Common myeloid progenitor, CD34-positive (primary cell): ENCODE measurements around the gene CAGE1.

Experiments
- CTCF ChIA-PET: fragments of 350-600 bp; sonication (Branson Sonifier 250); formaldehyde crosslinking; loops from one replicate; lab custom pipeline; 2021; ENCODE audit warnings: antibody characterized with exemption; lab: Charles Lee
- POLR2A ChIA-PET: fragments of 350-600 bp; sonication (Branson Sonifier 250); formaldehyde crosslinking; loops from one replicate; lab custom pipeline; 2021; ENCODE audit warnings: antibody characterized with exemption; lab: Charles Lee
- DNase-seq, 3 donors: peaks; one replicate each; pipeline versions ENCODE4 v3.0.0 to v3.0.0-alpha.2; 2013
- H3K27ac ChIP-seq, 2 experiments: 1 replicate in 1 of 2; 2 replicates in 1 of 2; pipeline ENCODE4 v1.7.0; 2013; ENCODE audit warnings: inconsistent platforms in 2 of 2, low read length in 2 of 2, mild to moderate bottlenecking in 2 of 2, low read depth in 1 of 2, moderate library complexity in 1 of 2; ENCODE audit not compliant: severe bottlenecking in 2 of 2, insufficient read depth in 1 of 2, poor library complexity in 1 of 2
- H3K27me3 ChIP-seq, 5 experiments: replicated peaks in 2 of 5; 1 replicate in 3 of 5; 2 replicates in 2 of 5; pipeline versions ENCODE4 v1.6.1 to v1.7.0; 2013; ENCODE audit warnings: low read length in 4 of 5, mild to moderate bottlenecking in 2 of 5, moderate library complexity in 2 of 5, inconsistent platforms in 1 of 5; ENCODE audit not compliant: insufficient read depth in 5 of 5, control insufficient read depth in 4 of 5
- H3K36me3 ChIP-seq, 4 experiments: 1 replicate in 2 of 4; 2 replicates in 2 of 4; pipeline versions ENCODE4 v1.6.1 to v1.7.0; 2013; ENCODE audit warnings: low read length in 3 of 4, control low read depth in 1 of 4, mild to moderate bottlenecking in 1 of 4; ENCODE audit not compliant: control insufficient read depth in 4 of 4, insufficient read depth in 4 of 4
- H3K4me1 ChIP-seq, 4 experiments: 1 replicate in 3 of 4; 2 replicates in 1 of 4; pipeline versions ENCODE4 v1.6.1 to v1.7.1; 2013; ENCODE audit warnings: low read length in 3 of 4, mild to moderate bottlenecking in 3 of 4, control low read depth in 1 of 4, inconsistent platforms in 1 of 4, moderate library complexity in 1 of 4; ENCODE audit not compliant: control insufficient read depth in 4 of 4, insufficient read depth in 4 of 4; ENCODE audit errors: control extremely low read depth in 1 of 4
- H3K4me3 ChIP-seq, 7 experiments: 1 replicate in 4 of 7; 2 replicates in 3 of 7; pipeline versions ENCODE4 v1.5.1 to v1.7.0; 2013; ENCODE audit warnings: mild to moderate bottlenecking in 7 of 7, low read length in 6 of 7, moderate library complexity in 6 of 7, inconsistent platforms in 2 of 7, low read depth in 2 of 7, control low read depth in 1 of 7; ENCODE audit not compliant: insufficient read depth in 4 of 7, control insufficient read depth in 1 of 7; ENCODE audit errors: extremely low read depth in 1 of 7
- H3K9me3 ChIP-seq, 5 experiments: 1 replicate in 4 of 5; 2 replicates in 1 of 5; pipeline versions ENCODE4 v1.6.1 to v1.7.1; 2013; ENCODE audit warnings: low read length in 4 of 5, mild to moderate bottlenecking in 2 of 5, inconsistent platforms in 1 of 5, low read depth in 1 of 5, moderate library complexity in 1 of 5; ENCODE audit not compliant: control insufficient read depth in 4 of 5, insufficient read depth in 2 of 5; ENCODE audit errors: control extremely low read depth in 1 of 5
- WGBS: methylation state at CpG from one replicate; pipeline ENCODE4 v1.1.5; 2013; ENCODE audit not compliant: insufficient coverage; 5-methylcytosine and 5-hydroxymethylcytosine counted together

Gene CAGE1

GRCh38 chr6:7313505-7314165, 75.9 kb downstream of the CAGE1 start:
- POLR2A ChIA-PET = interaction anchor here (0.5 to 1.7 kb wide), 3 partner anchors 25 to 183 kb away, joined by 3 to 5 read pairs (median 4); partner anchors contain the start of genes CAGE1 and RIOK1

DNA sequence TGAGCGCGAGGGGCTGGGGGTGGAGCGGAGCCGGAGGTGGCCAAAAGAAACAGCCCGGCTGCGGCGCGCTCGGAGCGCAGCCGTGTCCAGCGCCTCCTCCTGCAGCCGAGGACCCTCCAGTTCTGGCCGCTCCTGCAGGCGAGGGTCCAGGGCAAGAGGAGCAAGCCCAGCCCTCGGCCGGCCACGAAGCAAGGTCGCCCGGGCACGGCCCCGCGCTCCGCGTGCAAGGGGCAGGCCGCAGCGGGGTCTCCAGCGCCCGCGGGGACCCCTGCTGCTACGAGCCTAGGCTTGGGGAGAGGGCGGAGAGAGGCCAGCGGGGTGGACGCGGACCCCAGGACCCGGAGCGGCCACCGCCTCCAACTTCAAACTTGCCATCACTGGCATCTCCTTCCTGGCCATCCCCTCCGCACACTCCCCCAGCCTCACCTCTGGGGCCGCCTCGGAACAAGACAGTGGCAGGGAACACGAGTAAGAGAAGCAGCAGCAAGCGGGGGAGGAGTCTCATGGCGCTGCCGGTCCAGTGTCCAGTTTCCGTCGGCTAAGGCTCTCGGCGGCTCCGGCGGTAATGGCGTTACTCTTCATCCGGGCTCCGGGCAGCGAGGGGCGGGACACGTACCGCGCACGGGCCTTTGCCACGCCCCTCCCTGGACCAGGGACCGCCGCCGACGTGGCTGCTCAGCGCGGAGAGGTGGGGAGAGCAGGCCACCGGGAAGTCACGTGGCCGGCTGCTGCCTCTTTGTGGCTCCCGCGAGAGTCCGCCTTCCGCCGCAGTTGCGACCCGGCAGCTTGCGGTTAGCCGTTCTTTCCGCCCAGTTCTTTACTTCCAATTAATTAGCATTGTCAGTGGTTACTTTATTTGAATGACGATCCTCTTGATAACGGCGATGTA, 76.7 kb downstream of the CAGE1 start, which contains the start of gene SSR1:
SSR1 (minus strand) TSS at position 584 of the 889 bp plus-strand sequence; CDS start at position 505, 79 bp downstream.
- Histone ChIP-seq H3K27ac (peak within 1 kb of the TSS; percentile 67 to 84), H3K27me3 (no peaks in the 10 kb centered on the region), H3K4me1 (peaks cover 25 to 57% (median 49%) of the 10 kb centered on the region in 4 experiments), H3K4me3 (peak within 1 kb of the TSS; percentile 91 to 100 (median 99)), H3K36me3 (peaks cover 6 to 24% (median 13%) of the 10 kb centered on the region in 4 experiments), H3K9me3 (peaks cover 0 to 2% (median 0%) of the 10 kb centered on the region in 5 experiments)
- DNase-seq = peak; percentile 96 to 99 (median 98)
- ChIA-PET POLR2A (interaction anchor here (0.5 to 1.7 kb wide), 4 partner anchors 26 to 183 kb away, joined by 3 to 5 read pairs (median 4); partner anchors contain the start of genes CAGE1 and RIOK1), CTCF (interaction anchor here (1.3 to 2.6 kb wide), 3 partner anchors 12 to 76 kb away, joined by 3 to 8 read pairs (median 6); partner anchors contain the start of genes CAGE1 and RIOK1)
- 0% methylated on average over 73 of the region's 83 CpGs for WGBS

More at GRCh38 chr6:7313505-7314165, 75.9 kb downstream of the CAGE1 start:
- Histone ChIP-seq H3K9me3 (peaks cover 0 to 2% (median 0%) of the 10 kb centered on the region in 5 experiments), H3K27ac (peak overlapping the region in 1 of 2 experiments; percentile 76), H3K27me3 (no peaks in the 10 kb centered on the region), H3K4me3 (peak overlapping the region in 6 of 7 experiments; percentile 91 to 100 (median 98)), H3K36me3 (peaks cover 4 to 16% (median 10%) of the 10 kb centered on the region in 4 experiments), H3K4me1 (peaks cover 25 to 51% (median 46%) of the 10 kb centered on the region in 4 experiments)
- WGBS = 80% methylated on average over 11 of the region's 15 CpGs
- no peak for DNase-seq
- CTCF ChIA-PET = interaction anchor here (1.3 to 2.6 kb wide), 4 partner anchors 11 to 76 kb away, joined by 3 to 8 read pairs (median 5); partner anchors contain the start of genes CAGE1 and RIOK1

- DNase-seq = no peak
Observed at GRCh38 chr6:7311917-7312615, 77.5 kb downstream of the CAGE1 start.

DNA sequence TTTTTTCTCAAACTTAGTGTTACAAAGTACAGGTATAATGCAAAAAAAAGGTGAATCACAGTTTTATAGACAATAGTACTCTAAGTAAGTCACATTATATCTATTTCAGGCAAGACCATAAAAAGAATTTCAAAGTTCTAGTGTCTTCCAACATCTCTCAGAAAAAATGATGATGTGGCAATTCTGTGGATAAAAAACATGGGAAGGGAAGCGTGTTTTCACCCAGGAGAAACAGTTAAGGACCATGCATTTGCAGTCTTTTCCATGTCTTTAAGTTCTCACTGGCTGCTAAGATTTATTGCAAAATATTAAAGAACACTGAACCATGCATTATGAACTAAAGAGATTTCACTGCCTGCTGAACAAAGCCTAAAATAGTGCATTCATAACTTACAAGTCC, 78.4 kb downstream of the CAGE1 start:
- H3K27ac ChIP-seq = no peak overlapping the region
- no peak for DNase-seq
- H3K9me3 ChIP-seq = peaks cover 0 to 2% (median 0%) of the 10 kb centered on the region in 5 experiments
- ChIA-PET POLR2A (no interaction called here), CTCF (interaction anchor here (0.7 to 0.9 kb wide), 2 partner anchors 18 to 37 kb away, joined by 3 to 4 read pairs; no protein-coding TSS in a partner anchor)
- no peaks in the 10 kb centered on the region for H3K27me3 ChIP-seq
- H3K4me1 ChIP-seq = peaks cover 23 to 54% (median 45%) of the 10 kb centered on the region in 4 experiments
- WGBS = no CpG with 5 or more reads among the region's 1 CpG
- H3K36me3 ChIP-seq = peaks cover 6 to 36% (median 23%) of the 10 kb centered on the region in 4 experiments
- peak overlapping the region in 2 of 7 experiments; percentile 26 to 99 for H3K4me3 ChIP-seq

More at GRCh38 chr6:7311917-7312615, 77.5 kb downstream of the CAGE1 start:
- ChIA-PET CTCF (interaction anchor here (1.0 to 2.4 kb wide), 2 partner anchors 13 to 29 kb away, joined by 3 to 6 read pairs; no protein-coding TSS in a partner anchor), POLR2A (interaction anchor here (0.7 kb wide), 1 partner anchor 78 kb away, joined by 5 read pairs; the partner anchor contains the start of genes CAGE1 and RIOK1)
- Histone ChIP-seq H3K27me3 (no peaks in the 10 kb centered on the region), H3K27ac (peak overlapping the region; percentile 67 to 84), H3K9me3 (peaks cover 0 to 2% (median 0%) of the 10 kb centered on the region in 5 experiments), H3K4me3 (peak overlapping the region; percentile 91 to 100 (median 99)), H3K36me3 (peaks cover 6 to 32% (median 18%) of the 10 kb centered on the region in 4 experiments), H3K4me1 (peaks cover 25 to 57% (median 49%) of the 10 kb centered on the region in 4 experiments)
- whole genome bisulfite sequencing = 6% methylated on average over 9 of the region's 17 CpGs

DNA sequence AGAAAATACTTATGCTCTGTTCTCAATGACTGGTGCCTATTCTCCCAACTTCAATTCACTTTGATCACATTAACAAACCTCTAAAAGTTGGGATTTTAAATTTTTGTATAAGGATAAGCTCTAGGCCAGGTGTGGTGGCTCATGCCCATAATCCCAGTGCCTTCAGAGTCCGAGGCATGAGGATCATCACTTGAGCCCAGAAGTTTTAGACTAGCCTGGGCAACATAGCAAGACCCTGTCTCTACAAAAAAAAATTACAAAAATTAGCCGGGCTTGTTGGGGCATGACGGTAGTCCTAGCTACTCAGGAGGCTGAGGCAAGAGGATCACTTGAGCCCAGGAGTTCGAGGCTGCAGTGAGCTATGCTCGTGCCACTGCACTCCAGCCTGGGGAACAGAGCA, 80.5 kb downstream of the CAGE1 start:
- Histone ChIP-seq H3K4me3 (no peak overlapping the region), H3K36me3 (peaks cover 9 to 54% (median 39%) of the 10 kb centered on the region in 4 experiments), H3K27ac (peak overlapping the region in 1 of 2 experiments; percentile 30), H3K4me1 (peaks cover 12 to 33% (median 24%) of the 10 kb centered on the region in 4 experiments), H3K27me3 (no peaks in the 10 kb centered on the region), H3K9me3 (peaks cover 0 to 2% (median 0%) of the 10 kb centered on the region in 5 experiments)
- ChIA-PET CTCF (interaction anchor here (1.0 kb wide), 1 partner anchor 30 kb away, joined by 3 read pairs; no protein-coding TSS in a partner anchor), POLR2A (no interaction called here)
- 100% methylated on average over 4 of the region's 5 CpGs for WGBS
- no peak for DNase-seq

DNA sequence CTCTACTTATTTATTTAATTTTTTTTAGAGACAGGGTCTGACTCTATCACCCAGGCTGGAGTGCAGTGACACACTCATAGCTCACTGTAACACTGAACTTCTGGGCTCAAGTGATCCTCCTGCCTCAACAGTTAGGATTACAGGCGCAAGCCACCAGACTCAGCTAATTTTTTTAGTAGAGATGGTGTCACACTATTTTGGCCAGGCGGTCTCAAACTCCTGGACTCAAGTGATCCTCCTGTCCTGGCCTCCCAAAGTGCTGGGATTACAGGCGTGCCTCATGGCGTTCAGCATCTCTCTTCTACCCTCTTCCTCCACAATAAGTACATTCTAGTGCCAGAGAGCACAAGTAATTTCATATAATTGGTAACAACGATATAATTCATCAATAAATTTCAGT, 82.0 kb downstream of the CAGE1 start:
- ChIA-PET POLR2A (no interaction called here), CTCF (interaction anchor here (0.7 kb wide), 1 partner anchor 83 kb away, joined by 3 read pairs; no protein-coding TSS in a partner anchor)
- no peak for DNase-seq
- H3K27me3 ChIP-seq = no peaks in the 10 kb centered on the region
- peaks cover 8 to 25% (median 15%) of the 10 kb centered on the region in 4 experiments for H3K4me1 ChIP-seq
- 100% methylated on average over 2 of the region's 5 CpGs for WGBS
- H3K4me3 ChIP-seq = no peak overlapping the region
- no peak overlapping the region for H3K27ac ChIP-seq
- H3K9me3 ChIP-seq = peaks cover 0 to 2% (median 0%) of the 10 kb centered on the region in 5 experiments
- peaks cover 10 to 67% (median 50%) of the 10 kb centered on the region in 4 experiments for H3K36me3 ChIP-seq
